Stimulated activated CD4-positive, alpha-beta T cell treated with anti-CD3 and anti-CD28 coated beads, Interleukin-4, amount 100 ng/mL, for 24 hours (primary cell): ENCODE data around the gene RIOK3.

ENCODE experiments used
- DNase-seq: peaks from one replicate; pipeline ENCODE4 v3.0.0-alpha.2; 2020

Gene RIOK3

GRCh38 chr18:23531912-23532311, 78.8 kb downstream of the RIOK3 start:
- DNase-seq = no peak
